ENCODE results near the gene TNS4. TPM values are rescaled to one million over a fixed set of nuclear protein-coding genes. Genes with fewer than 3 reads are reported as not detected.

TNS4 gene
- total and polyA plus RNA-seq, 7 experiments from 2014 or later: 1.2 to 10.3 (median 1.3) TPM; not detected in 4

GRCh38 chr17:40510328-40510648 is 8.9 kb upstream of the TNS4 start:
- intact Hi-C loops (cut with micrococcal nuclease): no loop called here
- POLR2A ChIA-PET: interaction anchor here (1.5 to 1.6 kb wide), 2 partner anchors 15 to 20 kb away, joined by 4 to 6 read pairs; no protein-coding TSS in a partner anchor
- Mint-ChIP-seq H3K27ac (no peak overlapping the region), H3K36me3 (peaks cover 0 to 12% (median 0%) of the 10 kb centered on the region in 5 donors), H3K27me3 (peaks cover 0 to 10% (median 0%) of the 10 kb centered on the region in 5 donors), H3K9me3 (peaks cover 0 to 3% (median 0%) of the 10 kb centered on the region in 11 donors), H3K4me3 (no peak overlapping the region), H3K4me1 (peaks cover 15 to 29% (median 23%) of the 10 kb centered on the region in 7 donors)
- DNase-seq (no peak), ATAC-seq (no peak)
- Histone ChIP-seq H3K36me3 (ENCODE audit: control insufficient read depth in 2 of 3, insufficient read depth in 3 of 3, low read length in 3 of 3) (no peaks in the 10 kb centered on the region), H3K9me3 (ENCODE audit: control insufficient read depth in 2 of 3, low read length in 3 of 3) (no peaks in the 10 kb centered on the region), H3K27me3 (ENCODE audit: control insufficient read depth in 2 of 2, insufficient read depth in 2 of 2, low read length in 2 of 2) (no peaks in the 10 kb centered on the region), H3K4me1 (ENCODE audit: control insufficient read depth in 2 of 2, insufficient read depth in 2 of 2, low read length in 2 of 2) (peaks cover 9 to 10% of the 10 kb centered on the region in 2 donors), H3K4me3 (ENCODE audit: low read length) (no peak overlapping the region), H3K27ac (ENCODE audit: low read depth, low read length) (no peak overlapping the region)
- CTCF ChIA-PET: no interaction called here

- POLR2A ChIA-PET: no interaction called here
- no peak overlapping the region for H3K4me3 ChIP-seq (ENCODE audit: low read length)
- ATAC-seq (no peak), DNase-seq (no peak)
- Mint-ChIP-seq H3K9me3 (peaks cover 0 to 2% (median 0%) of the 10 kb centered on the region in 11 donors), H3K4me1 (peaks cover 12 to 28% (median 20%) of the 10 kb centered on the region in 7 donors), H3K27ac (no peak overlapping the region), H3K27me3 (peaks cover 0 to 8% (median 0%) of the 10 kb centered on the region in 5 donors), H3K36me3 (peaks cover 0 to 14% (median 0%) of the 10 kb centered on the region in 5 donors), H3K4me3 (no peak overlapping the region)
- no peaks in the 10 kb centered on the region for H3K27me3 ChIP-seq (ENCODE audit: control insufficient read depth in 2 of 2, insufficient read depth in 2 of 2, low read length in 2 of 2)
- CTCF ChIA-PET: no interaction called here
- H3K4me1 ChIP-seq (ENCODE audit: control insufficient read depth in 2 of 2, insufficient read depth in 2 of 2, low read length in 2 of 2): peaks cover 4% of the 10 kb centered on the region in 2 donors
- H3K9me3 ChIP-seq (ENCODE audit: control insufficient read depth in 2 of 3, low read length in 3 of 3): no peaks in the 10 kb centered on the region
- no peak overlapping the region for H3K27ac ChIP-seq (ENCODE audit: low read depth, low read length)
- H3K36me3 ChIP-seq (ENCODE audit: control insufficient read depth in 2 of 3, insufficient read depth in 3 of 3, low read length in 3 of 3): no peaks in the 10 kb centered on the region
- intact Hi-C loops (cut with micrococcal nuclease): no loop called here
Observed at GRCh38 chr17:40509626-40510327, 8.4 kb upstream of the TNS4 start.

GRCh38 chr17:40506786-40507185 is 5.4 kb upstream of the TNS4 start:
- intact Hi-C loops (cut with micrococcal nuclease): no loop called here
- Histone ChIP-seq H3K4me3 (ENCODE audit: low read length) (no peak overlapping the region), H3K9me3 (ENCODE audit: control insufficient read depth in 2 of 3, low read length in 3 of 3) (no peaks in the 10 kb centered on the region), H3K36me3 (ENCODE audit: control insufficient read depth in 2 of 3, insufficient read depth in 3 of 3, low read length in 3 of 3) (no peaks in the 10 kb centered on the region), H3K4me1 (ENCODE audit: control insufficient read depth in 2 of 2, insufficient read depth in 2 of 2, low read length in 2 of 2) (no peaks in the 10 kb centered on the region), H3K27me3 (ENCODE audit: control insufficient read depth in 2 of 2, insufficient read depth in 2 of 2, low read length in 2 of 2) (no peaks in the 10 kb centered on the region), H3K27ac (ENCODE audit: low read depth, low read length) (no peak overlapping the region)
- no peaks in the 10 kb centered on the region for H3K9me3 Mint-ChIP-seq
- ChIA-PET POLR2A (interaction anchor here (0.9 kb wide), 1 partner anchor 17 kb away, joined by 3 read pairs; no protein-coding TSS in a partner anchor), CTCF (no interaction called here)
- peaks cover 0 to 15% (median 6%) of the 10 kb centered on the region in 7 donors for H3K4me1 Mint-ChIP-seq
- no peaks in the 10 kb centered on the region for H3K27me3 Mint-ChIP-seq
- H3K4me3 Mint-ChIP-seq: no peak overlapping the region
- H3K36me3 Mint-ChIP-seq: peaks cover 0 to 4% (median 0%) of the 10 kb centered on the region in 5 donors
- DNase-seq (no peak), ATAC-seq (no peak)
- peak overlapping the region in 1 of 9 donors; percentile 36 for H3K27ac Mint-ChIP-seq

- peaks cover 0 to 11% (median 0%) of the 10 kb centered on the region in 5 donors for H3K27me3 Mint-ChIP-seq
- intact Hi-C loops (cut with micrococcal nuclease): no loop called here
- H3K27ac Mint-ChIP-seq: peak overlapping the region in 1 of 9 donors; percentile 5
- H3K4me1 Mint-ChIP-seq: peaks cover 0 to 20% (median 8%) of the 10 kb centered on the region in 7 donors
- H3K9me3 Mint-ChIP-seq: no peaks in the 10 kb centered on the region
- DNase-seq (no peak), ATAC-seq (no peak)
- Histone ChIP-seq H3K9me3 (ENCODE audit: control insufficient read depth in 2 of 3, low read length in 3 of 3) (no peaks in the 10 kb centered on the region), H3K36me3 (ENCODE audit: control insufficient read depth in 2 of 3, insufficient read depth in 3 of 3, low read length in 3 of 3) (no peaks in the 10 kb centered on the region), H3K27ac (ENCODE audit: low read depth, low read length) (no peak overlapping the region), H3K27me3 (ENCODE audit: control insufficient read depth in 2 of 2, insufficient read depth in 2 of 2, low read length in 2 of 2) (no peaks in the 10 kb centered on the region), H3K4me3 (ENCODE audit: low read length) (no peak overlapping the region), H3K4me1 (ENCODE audit: control insufficient read depth in 2 of 2, insufficient read depth in 2 of 2, low read length in 2 of 2) (no peaks in the 10 kb centered on the region)
- H3K4me3 Mint-ChIP-seq: no peak overlapping the region
- ChIA-PET POLR2A (no interaction called here), CTCF (interaction anchor here (1.3 kb wide), 1 partner anchor 29 kb away, joined by 4 read pairs; no protein-coding TSS in a partner anchor)
- H3K36me3 Mint-ChIP-seq: peaks cover 0 to 4% (median 0%) of the 10 kb centered on the region in 5 donors
Observed at GRCh38 chr17:40503154-40503553, 1.7 kb upstream of the TNS4 start.

- H3K27me3 ChIP-seq (ENCODE audit: control insufficient read depth in 2 of 2, insufficient read depth in 2 of 2, low read length in 2 of 2): no peaks in the 10 kb centered on the region
- H3K4me1 ChIP-seq (ENCODE audit: control insufficient read depth in 2 of 2, insufficient read depth in 2 of 2, low read length in 2 of 2): no peaks in the 10 kb centered on the region
- no peak overlapping the region for H3K4me3 ChIP-seq (ENCODE audit: low read length)
- no peak overlapping the region for H3K27ac Mint-ChIP-seq
- no peaks in the 10 kb centered on the region for H3K9me3 Mint-ChIP-seq
- ChIA-PET CTCF (interaction anchor here (1.1 to 1.3 kb wide), 2 partner anchors 29 to 59 kb away, joined by 4 to 5 read pairs; partner anchors contain the start of gene IGFBP4), POLR2A (no interaction called here)
- intact Hi-C loops (cut with micrococcal nuclease): no loop called here
- H3K4me3 Mint-ChIP-seq: no peak overlapping the region
- peaks cover 0 to 4% (median 0%) of the 10 kb centered on the region in 5 donors for H3K36me3 Mint-ChIP-seq
- H3K36me3 ChIP-seq (ENCODE audit: control insufficient read depth in 2 of 3, insufficient read depth in 3 of 3, low read length in 3 of 3): no peaks in the 10 kb centered on the region
- no peak for DNase-seq
- no peak overlapping the region for H3K27ac ChIP-seq (ENCODE audit: low read depth, low read length)
- peaks cover 0 to 11% (median 0%) of the 10 kb centered on the region in 5 donors for H3K27me3 Mint-ChIP-seq
- no peaks in the 10 kb centered on the region for H3K9me3 ChIP-seq (ENCODE audit: control insufficient read depth in 2 of 3, low read length in 3 of 3)
- peaks cover 0 to 22% (median 8%) of the 10 kb centered on the region in 7 donors for H3K4me1 Mint-ChIP-seq
- ATAC-seq: no peak
Observed at GRCh38 chr17:40502716-40503115, 1.3 kb upstream of the TNS4 start.

GRCh38 chr17:40500709-40501108 is 714 bp downstream of the TNS4 start:
- H3K27ac Mint-ChIP-seq: no peak overlapping the region
- POLR2A ChIA-PET: interaction anchor here (1.6 kb wide), 1 partner anchor 10 kb away, joined by 4 read pairs; no protein-coding TSS in a partner anchor

More at GRCh38 chr17:40500709-40501108, 714 bp downstream of the TNS4 start:
- no peaks in the 10 kb centered on the region for H3K9me3 Mint-ChIP-seq
- Histone ChIP-seq H3K4me1 (ENCODE audit: control insufficient read depth in 2 of 2, insufficient read depth in 2 of 2, low read length in 2 of 2) (no peaks in the 10 kb centered on the region), H3K27ac (ENCODE audit: low read depth, low read length) (no peak overlapping the region), H3K36me3 (ENCODE audit: control insufficient read depth in 2 of 3, insufficient read depth in 3 of 3, low read length in 3 of 3) (no peaks in the 10 kb centered on the region), H3K4me3 (ENCODE audit: low read length) (no peak overlapping the region), H3K9me3 (ENCODE audit: control insufficient read depth in 2 of 3, low read length in 3 of 3) (no peaks in the 10 kb centered on the region), H3K27me3 (ENCODE audit: control insufficient read depth in 2 of 2, insufficient read depth in 2 of 2, low read length in 2 of 2) (no peaks in the 10 kb centered on the region)
- DNase-seq (no peak), ATAC-seq (no peak)
- peaks cover 0 to 11% (median 0%) of the 10 kb centered on the region in 5 donors for H3K27me3 Mint-ChIP-seq
- H3K4me1 Mint-ChIP-seq: peaks cover 0 to 23% (median 6%) of the 10 kb centered on the region in 7 donors
- peaks cover 0 to 4% (median 0%) of the 10 kb centered on the region in 5 donors for H3K36me3 Mint-ChIP-seq
- H3K4me3 Mint-ChIP-seq: no peak overlapping the region
- CTCF ChIA-PET: interaction anchor here (0.6 kb wide), 1 partner anchor 15 kb away, joined by 6 read pairs; no protein-coding TSS in a partner anchor
- intact Hi-C loops (cut with micrococcal nuclease): no loop called here
